ENCODE data around the gene PAPLN.

Gene PAPLN

DNA sequence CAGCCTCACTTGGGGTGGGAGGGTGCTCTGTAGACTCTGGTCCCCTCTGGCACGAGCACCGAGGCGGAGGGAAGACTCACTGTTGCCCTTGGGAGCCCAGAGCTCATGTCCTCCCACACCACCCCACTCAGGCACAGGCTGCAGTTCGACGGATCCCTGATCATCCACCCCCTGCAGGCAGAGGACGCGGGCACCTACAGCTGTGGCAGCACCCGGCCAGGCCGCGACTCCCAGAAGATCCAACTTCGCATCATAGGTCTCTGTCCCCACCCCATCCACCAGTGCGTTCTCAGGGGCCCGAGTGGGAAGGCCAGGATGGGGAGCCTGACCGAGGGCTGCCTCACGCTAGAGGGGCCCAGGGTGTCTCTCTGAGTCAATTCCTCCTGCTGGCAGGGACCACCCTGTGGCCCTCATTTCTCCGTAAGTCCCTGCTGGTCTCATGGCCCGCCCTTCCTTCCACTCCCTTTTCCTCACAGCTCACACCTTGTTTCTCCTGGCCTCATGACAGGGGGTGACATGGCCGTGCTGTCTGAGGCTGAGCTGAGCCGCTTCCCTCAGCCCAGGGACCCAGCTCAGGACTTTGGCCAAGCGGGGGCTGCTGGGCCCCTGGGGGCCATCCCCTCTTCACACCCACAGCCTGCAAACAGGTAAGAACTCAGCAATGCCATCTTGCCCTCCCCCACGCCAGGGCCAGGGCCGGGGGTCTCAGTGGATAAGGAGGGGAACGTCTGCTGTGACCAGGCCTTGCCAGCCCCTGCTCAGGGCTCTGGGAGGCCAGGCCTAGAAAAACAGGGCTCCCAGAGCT, 27.0 kb downstream of the PAPLN start:
- TF ChIP-seq, protein P1, sequence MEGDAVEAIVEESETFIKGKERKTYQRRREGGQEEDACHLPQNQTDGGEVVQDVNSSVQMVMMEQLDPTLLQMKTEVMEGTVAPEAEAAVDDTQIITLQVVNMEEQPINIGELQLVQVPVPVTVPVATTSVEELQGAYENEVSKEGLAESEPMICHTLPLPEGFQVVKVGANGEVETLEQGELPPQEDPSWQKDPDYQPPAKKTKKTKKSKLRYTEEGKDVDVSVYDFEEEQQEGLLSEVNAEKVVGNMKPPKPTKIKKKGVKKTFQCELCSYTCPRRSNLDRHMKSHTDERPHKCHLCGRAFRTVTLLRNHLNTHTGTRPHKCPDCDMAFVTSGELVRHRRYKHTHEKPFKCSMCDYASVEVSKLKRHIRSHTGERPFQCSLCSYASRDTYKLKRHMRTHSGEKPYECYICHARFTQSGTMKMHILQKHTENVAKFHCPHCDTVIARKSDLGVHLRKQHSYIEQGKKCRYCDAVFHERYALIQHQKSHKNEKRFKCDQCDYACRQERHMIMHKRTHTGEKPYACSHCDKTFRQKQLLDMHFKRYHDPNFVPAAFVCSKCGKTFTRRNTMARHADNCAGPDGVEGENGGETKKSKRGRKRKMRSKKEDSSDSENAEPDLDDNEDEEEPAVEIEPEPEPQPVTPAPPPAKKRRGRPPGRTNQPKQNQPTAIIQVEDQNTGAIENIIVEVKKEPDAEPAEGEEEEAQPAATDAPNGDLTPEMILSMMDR (IDR thresholded peaks at IDR 0.05; ENCODE audit: low read depth, low read length): no peak
- no peak for TF ChIP-seq EZH2phosphoT487 (IDR thresholded peaks at IDR 0.05; ENCODE audit: low read depth)
- Histone ChIP-seq H3K27me3 (ENCODE audit: low read depth, low read length) (no peaks in the 10 kb centered on the region; the same call in 1 of the 2 replicates), H3K79me2 (ENCODE audit: low read length) (no peaks in the 10 kb centered on the region), H2AFZ (ENCODE audit: low read depth, low read length) (no peak overlapping the region), H3K9ac (ENCODE audit: low read length) (no peak overlapping the region), H4K20me1 (ENCODE audit: insufficient read depth, low read length) (no peaks in the 10 kb centered on the region), H3K4me3 (ENCODE audit: low read length) (no peak overlapping the region), H3K36me3 (replicated peaks; ENCODE audit: low read depth, low read length) (no peaks in the 10 kb centered on the region), H3K4me2 (ENCODE audit: low read length) (no peak overlapping the region), H3K9me3 (ENCODE audit: insufficient read depth, low read length) (no peaks in the 10 kb centered on the region), H3K27ac (ENCODE audit: low read length) (no peak overlapping the region), H3K4me1 (ENCODE audit: low read length) (no peaks in the 10 kb centered on the region)

DNA sequence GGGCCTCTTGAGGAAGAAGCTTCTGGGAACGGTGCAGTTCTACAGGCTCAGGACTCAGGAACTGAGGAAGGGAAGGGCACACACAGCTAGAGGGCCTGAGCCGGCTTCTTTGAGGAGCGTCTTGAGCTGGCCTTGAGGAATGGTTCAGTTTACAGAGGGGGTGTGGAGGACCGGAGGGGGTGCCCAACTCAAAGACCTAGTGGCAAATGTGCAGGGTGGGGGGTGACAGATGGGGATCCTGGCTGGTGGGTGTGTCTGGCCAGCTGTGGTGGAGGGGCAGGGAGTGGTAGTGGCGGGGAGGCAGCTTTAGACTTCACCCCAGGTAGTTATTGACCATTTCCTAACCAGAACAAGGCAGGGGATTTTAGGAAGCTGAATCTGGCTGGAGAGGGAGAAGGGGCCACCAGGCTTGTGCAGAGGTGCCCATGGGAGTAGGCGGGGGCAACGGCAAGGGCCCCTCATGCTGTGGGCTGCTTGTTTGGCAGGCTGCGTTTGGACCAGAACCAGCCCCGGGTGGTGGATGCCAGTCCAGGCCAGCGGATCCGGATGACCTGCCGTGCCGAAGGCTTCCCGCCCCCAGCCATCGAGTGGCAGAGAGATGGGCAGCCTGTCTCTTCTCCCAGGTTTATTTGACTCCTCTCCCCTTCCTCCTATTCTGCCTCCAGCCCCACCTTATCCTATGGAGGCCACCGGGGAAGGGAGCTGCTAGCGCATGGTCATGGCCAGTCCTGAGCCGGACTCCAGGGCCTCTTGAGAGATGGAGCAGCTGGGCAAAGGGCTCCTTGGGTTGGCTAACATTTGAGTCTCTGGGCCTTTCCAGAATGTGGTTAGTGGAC, 27.8 kb downstream of the PAPLN start:
- H3K27ac ChIP-seq (ENCODE audit: low read length): no peak overlapping the region
- H3K36me3 ChIP-seq (replicated peaks; ENCODE audit: low read depth, low read length): no peaks in the 10 kb centered on the region
- no peaks in the 10 kb centered on the region for H4K20me1 ChIP-seq (ENCODE audit: insufficient read depth, low read length)
- no peaks in the 10 kb centered on the region for H3K4me1 ChIP-seq (ENCODE audit: low read length)
- H3K4me3 ChIP-seq (ENCODE audit: low read length): no peak overlapping the region
- no peaks in the 10 kb centered on the region for H3K9me3 ChIP-seq (ENCODE audit: insufficient read depth, low read length)
- H3K4me2 ChIP-seq (ENCODE audit: low read length): no peak overlapping the region
- no peaks in the 10 kb centered on the region; the same call in 1 of the 2 replicates for H3K27me3 ChIP-seq (ENCODE audit: low read depth, low read length)
- TF ChIP-seq, protein P1 (IDR thresholded peaks at IDR 0.05; ENCODE audit: low read depth, low read length): no peak
- TF ChIP-seq EZH2phosphoT487 (IDR thresholded peaks at IDR 0.05; ENCODE audit: low read depth): no peak
- H2AFZ ChIP-seq (ENCODE audit: low read depth, low read length): no peak overlapping the region
- no peaks in the 10 kb centered on the region for H3K79me2 ChIP-seq (ENCODE audit: low read length)
- H3K9ac ChIP-seq (ENCODE audit: low read length): no peak overlapping the region

DNA sequence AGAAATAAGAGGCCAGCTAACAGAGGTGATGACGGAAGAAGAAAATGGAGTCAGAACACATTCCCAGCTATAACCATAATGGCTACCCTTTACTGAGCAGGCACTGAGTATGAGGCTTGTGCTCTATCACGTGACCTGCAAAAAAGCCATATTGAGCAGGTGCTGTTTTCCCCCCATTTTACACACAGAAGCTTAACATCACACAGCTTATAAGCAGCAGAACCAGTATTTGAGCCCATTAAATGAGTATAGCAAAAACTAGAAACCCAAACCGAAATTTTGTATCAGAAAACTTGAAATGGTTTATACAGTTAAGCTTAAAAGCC, 28.4 kb downstream of the PAPLN start:
- H3K9ac ChIP-seq (ENCODE audit: low read length): no peak overlapping the region

DNA sequence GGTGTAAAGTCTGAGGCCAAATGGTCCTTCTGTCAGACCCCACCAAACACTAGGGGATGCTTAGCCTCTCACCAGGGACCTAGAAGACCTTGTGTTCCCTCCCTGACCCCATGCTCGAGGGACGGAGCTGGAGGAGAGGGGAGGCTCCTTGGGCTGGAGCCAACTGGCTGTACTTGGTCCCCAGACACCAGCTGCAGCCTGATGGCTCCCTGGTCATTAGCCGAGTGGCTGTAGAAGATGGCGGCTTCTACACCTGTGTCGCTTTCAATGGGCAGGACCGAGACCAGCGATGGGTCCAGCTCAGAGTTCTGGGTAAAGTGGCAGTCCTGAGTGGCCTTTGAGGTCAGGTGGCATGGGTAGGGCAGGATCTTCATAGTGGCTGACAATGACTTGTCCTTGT, 29.0 kb downstream of the PAPLN start:
- H3K36me3 ChIP-seq (replicated peaks; ENCODE audit: low read depth, low read length): no peaks in the 10 kb centered on the region
- H2AFZ ChIP-seq (ENCODE audit: low read depth, low read length): no peak overlapping the region
- no peaks in the 10 kb centered on the region for H3K27me3 ChIP-seq (ENCODE audit: low read depth, low read length)
- no peaks in the 10 kb centered on the region for H3K9me3 ChIP-seq (ENCODE audit: insufficient read depth, low read length)
- H3K9ac ChIP-seq (ENCODE audit: low read length): no peak overlapping the region
- TF ChIP-seq, protein P1 (IDR thresholded peaks at IDR 0.05; ENCODE audit: low read depth, low read length): no peak
- TF ChIP-seq EZH2phosphoT487 (IDR thresholded peaks at IDR 0.05; ENCODE audit: low read depth): no peak
- no peak overlapping the region for H3K27ac ChIP-seq (ENCODE audit: low read length)
- H3K4me1 ChIP-seq (ENCODE audit: low read length): no peaks in the 10 kb centered on the region
- H3K4me3 ChIP-seq (ENCODE audit: low read length): no peak overlapping the region
- H4K20me1 ChIP-seq (ENCODE audit: insufficient read depth, low read length): no peaks in the 10 kb centered on the region
- H3K79me2 ChIP-seq (ENCODE audit: low read length): no peaks in the 10 kb centered on the region
- H3K4me2 ChIP-seq (ENCODE audit: low read length): no peak overlapping the region

More for the DNA sequence above, 28.4 kb downstream of the PAPLN start:
- H3K9me3 ChIP-seq (ENCODE audit: insufficient read depth, low read length): no peaks in the 10 kb centered on the region
- H3K36me3 ChIP-seq (replicated peaks; ENCODE audit: low read depth, low read length): no peaks in the 10 kb centered on the region
- no peaks in the 10 kb centered on the region for H3K79me2 ChIP-seq (ENCODE audit: low read length)
- TF ChIP-seq, protein P1 (IDR thresholded peaks at IDR 0.05; ENCODE audit: low read depth, low read length): no peak
- TF ChIP-seq EZH2phosphoT487 (IDR thresholded peaks at IDR 0.05; ENCODE audit: low read depth): no peak
- H3K4me1 ChIP-seq (ENCODE audit: low read length): no peaks in the 10 kb centered on the region
- H3K27ac ChIP-seq (ENCODE audit: low read length): no peak overlapping the region
- H4K20me1 ChIP-seq (ENCODE audit: insufficient read depth, low read length): no peaks in the 10 kb centered on the region
- no peak overlapping the region for H2AFZ ChIP-seq (ENCODE audit: low read depth, low read length)
- no peak overlapping the region for H3K4me3 ChIP-seq (ENCODE audit: low read length)
- no peak overlapping the region for H3K4me2 ChIP-seq (ENCODE audit: low read length)
- H3K27me3 ChIP-seq (ENCODE audit: low read depth, low read length): no peaks in the 10 kb centered on the region
